ENCODE results near the gene PPP2R3C.

DNA sequence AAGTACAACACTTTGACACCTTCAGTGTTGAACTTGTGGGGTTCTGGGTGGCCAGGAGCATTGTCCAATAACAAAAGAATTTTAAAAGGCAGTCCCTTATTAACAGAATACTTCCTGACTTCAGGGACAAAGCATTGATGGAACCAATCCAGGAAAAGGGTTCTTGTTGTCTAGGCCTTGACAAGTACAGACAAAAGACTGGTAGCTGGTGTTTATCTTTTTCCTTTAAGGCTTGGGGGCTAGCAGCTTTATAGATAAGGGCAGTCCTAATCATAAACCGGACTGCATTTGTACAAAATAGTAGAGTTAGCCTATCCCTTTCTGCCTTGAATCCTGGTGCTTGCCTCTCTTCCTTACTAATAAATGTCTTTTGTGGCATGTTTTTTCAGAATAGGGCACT is 48.3 kb downstream of the PPP2R3C start:
- TF ChIP-seq, protein P1, sequence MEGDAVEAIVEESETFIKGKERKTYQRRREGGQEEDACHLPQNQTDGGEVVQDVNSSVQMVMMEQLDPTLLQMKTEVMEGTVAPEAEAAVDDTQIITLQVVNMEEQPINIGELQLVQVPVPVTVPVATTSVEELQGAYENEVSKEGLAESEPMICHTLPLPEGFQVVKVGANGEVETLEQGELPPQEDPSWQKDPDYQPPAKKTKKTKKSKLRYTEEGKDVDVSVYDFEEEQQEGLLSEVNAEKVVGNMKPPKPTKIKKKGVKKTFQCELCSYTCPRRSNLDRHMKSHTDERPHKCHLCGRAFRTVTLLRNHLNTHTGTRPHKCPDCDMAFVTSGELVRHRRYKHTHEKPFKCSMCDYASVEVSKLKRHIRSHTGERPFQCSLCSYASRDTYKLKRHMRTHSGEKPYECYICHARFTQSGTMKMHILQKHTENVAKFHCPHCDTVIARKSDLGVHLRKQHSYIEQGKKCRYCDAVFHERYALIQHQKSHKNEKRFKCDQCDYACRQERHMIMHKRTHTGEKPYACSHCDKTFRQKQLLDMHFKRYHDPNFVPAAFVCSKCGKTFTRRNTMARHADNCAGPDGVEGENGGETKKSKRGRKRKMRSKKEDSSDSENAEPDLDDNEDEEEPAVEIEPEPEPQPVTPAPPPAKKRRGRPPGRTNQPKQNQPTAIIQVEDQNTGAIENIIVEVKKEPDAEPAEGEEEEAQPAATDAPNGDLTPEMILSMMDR (IDR thresholded peaks at IDR 0.05), result no peak
- TF ChIP-seq POLR2A (IDR thresholded peaks at IDR 0.05) (no peak), EP300 (IDR thresholded peaks at IDR 0.05) (no peak)

Data from tibial nerve (tissue), 4 donors.